ENCODE data around the gene CNTNAP2. TPM values are rescaled to one million over a fixed set of nuclear protein-coding genes. Genes with fewer than 3 reads are reported as not detected.

The CNTNAP2 gene
- total and polyA plus RNA-seq, 9 donors = 8.3 to 18.8 (median 10.4) TPM

DNA sequence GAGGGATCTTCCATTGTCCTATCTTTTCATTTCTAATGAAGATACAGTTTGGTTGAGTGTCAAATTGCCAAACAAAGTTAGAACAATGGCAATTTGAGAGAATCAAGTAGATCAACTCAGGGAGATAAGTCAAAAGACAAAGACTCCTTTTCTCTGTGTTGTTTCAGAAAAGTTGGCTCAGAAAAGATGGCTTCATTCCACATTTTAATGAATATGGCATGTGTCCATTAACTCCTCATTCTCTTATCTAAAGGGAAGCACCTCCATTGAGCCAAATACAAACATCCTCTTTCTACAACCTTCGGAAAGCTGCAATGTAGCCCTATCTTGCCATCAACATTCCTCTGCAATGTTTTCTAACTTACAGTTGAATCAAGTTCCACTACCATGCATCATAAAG is 1535.0 kb downstream of the CNTNAP2 start:
- Histone ChIP-seq H3K9me3 (replicated peaks; ENCODE audit: control insufficient read depth, low read depth, low read length) (no peaks in the 10 kb centered on the region), H3K27ac (ENCODE audit: low read length) (no peak overlapping the region), H3K36me3 (ENCODE audit: control insufficient read depth, insufficient read depth, low read length) (no peaks in the 10 kb centered on the region), H3K4me3 (ENCODE audit: low read length) (no peak overlapping the region), H3K4me1 (ENCODE audit: control insufficient read depth, insufficient read depth, low read length) (no peaks in the 10 kb centered on the region), H3K27me3 (ENCODE audit: control insufficient read depth, insufficient read depth, low read length) (no peaks in the 10 kb centered on the region)
- no peak for DNase-seq
- no CpG with 5 or more reads among the region's 1 CpG for WGBS (ENCODE audit: insufficient coverage)

DNA sequence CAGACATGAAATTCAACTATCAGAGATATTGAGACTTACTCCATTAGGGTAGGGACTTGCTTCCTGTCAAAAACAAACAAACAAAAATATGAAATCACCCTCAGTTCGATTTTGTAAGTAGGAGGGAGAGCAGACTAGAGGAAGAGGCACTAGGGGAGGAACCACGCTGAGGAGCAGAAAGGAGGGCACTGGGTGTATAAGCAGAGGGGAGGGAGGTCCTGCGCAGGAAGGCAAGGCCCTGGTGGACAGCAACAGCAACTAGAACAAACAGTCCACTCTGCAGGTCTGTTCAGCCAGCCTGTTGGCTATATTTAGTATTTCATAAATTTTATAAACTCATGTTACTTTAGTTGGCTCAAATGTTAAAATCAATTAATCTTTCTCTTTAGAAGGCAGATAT is 1536.9 kb downstream of the CNTNAP2 start:
- H3K4me1 ChIP-seq (ENCODE audit: control insufficient read depth, insufficient read depth, low read length) = no peaks in the 10 kb centered on the region
- H3K27ac ChIP-seq (ENCODE audit: low read length) = no peak overlapping the region
- H3K27me3 ChIP-seq (ENCODE audit: control insufficient read depth, insufficient read depth, low read length) = no peaks in the 10 kb centered on the region
- H3K9me3 ChIP-seq (replicated peaks; ENCODE audit: control insufficient read depth, low read depth, low read length) = no peaks in the 10 kb centered on the region
- no peaks in the 10 kb centered on the region for H3K36me3 ChIP-seq (ENCODE audit: control insufficient read depth, insufficient read depth, low read length)
- no peak for DNase-seq
- H3K4me3 ChIP-seq (ENCODE audit: low read length) = no peak overlapping the region
- WGBS (ENCODE audit: insufficient coverage) = 88% methylated on average over 2 of the region's 3 CpGs

DNA sequence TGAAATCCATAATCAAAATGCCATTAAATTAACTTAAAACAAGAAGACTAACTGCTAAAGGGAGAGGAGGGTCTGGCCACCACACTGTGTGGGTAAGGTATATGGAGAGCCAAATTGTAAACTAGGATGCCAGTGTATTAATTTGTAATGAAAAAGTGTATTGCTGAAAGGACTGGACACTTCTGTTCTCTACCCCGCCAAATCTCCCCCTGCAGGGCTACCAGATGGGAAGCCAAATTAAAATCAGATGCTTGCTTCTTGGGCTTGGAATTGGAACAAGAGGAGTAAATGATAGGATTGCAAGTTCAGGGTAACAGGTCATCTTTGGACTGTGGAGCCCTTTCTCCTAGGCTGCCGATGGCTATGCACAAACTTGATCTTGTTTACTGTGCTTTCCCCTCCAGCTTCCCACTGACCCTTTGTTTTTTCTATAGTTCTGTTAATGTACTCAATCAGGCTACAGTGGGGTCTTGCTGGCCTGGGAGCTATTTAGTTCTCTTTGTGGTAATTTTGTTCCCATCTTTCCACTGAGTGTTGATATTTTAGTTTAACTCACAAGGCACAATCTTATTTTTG is 1541.9 kb downstream of the CNTNAP2 start:
- no peaks in the 10 kb centered on the region for H3K9me3 ChIP-seq (replicated peaks; ENCODE audit: control insufficient read depth, low read depth, low read length)
- WGBS (ENCODE audit: insufficient coverage) = no CpG with 5 or more reads among the region's 2 CpGs
- H3K27ac ChIP-seq (ENCODE audit: low read length) = no peak overlapping the region
- H3K4me1 ChIP-seq (ENCODE audit: control insufficient read depth, insufficient read depth, low read length) = no peaks in the 10 kb centered on the region
- no peak overlapping the region for H3K4me3 ChIP-seq (ENCODE audit: low read length)
- peak; percentile 28 for DNase-seq
- no peaks in the 10 kb centered on the region for H3K27me3 ChIP-seq (ENCODE audit: control insufficient read depth, insufficient read depth, low read length)
- H3K36me3 ChIP-seq (ENCODE audit: control insufficient read depth, insufficient read depth, low read length) = no peaks in the 10 kb centered on the region

DNA sequence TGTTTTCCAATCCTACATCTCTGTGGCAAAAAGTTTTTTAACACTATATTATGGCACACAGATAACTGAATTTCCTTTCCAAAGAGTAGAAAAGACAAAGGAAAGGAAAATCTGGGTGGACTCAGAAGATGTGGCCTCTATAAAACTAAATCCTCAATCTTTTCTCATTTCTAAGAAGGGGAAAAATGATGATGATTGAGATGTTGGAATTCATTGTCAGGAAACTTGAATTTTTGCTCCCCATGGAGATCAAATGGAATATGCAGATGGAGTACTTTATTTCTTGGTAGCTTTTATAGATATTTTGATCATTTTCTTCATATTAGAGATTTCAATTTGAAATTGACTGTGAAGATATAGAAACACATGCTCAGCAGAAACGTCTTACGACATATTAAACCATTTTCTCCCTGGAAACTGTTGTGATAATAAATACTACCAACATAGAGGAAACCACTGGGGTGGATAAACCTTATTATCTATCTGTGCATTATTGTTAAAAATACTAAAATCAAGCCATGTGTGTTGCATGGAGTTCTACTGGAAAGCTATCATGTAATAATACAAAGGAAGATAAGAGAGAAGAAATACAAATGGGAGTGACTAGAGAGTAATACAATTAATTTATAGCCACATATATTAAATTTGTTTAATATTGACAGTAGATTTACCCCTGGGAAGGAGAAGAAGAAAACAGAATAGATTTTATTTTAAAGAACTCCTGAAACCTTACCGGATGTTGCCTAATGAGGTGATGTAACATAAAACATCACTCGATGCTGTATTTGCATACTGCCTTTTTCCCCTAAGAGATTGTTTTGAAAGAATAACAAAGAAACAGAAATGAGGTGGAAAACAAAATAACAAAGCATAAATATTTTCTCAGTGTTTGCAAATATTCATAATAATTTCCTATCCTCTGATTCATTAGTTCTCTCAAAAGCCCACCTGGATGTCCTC is 1542.7 kb downstream of the CNTNAP2 start:
- Histone ChIP-seq H3K36me3 (ENCODE audit: control insufficient read depth, insufficient read depth, low read length) (no peaks in the 10 kb centered on the region), H3K27ac (ENCODE audit: low read length) (no peak overlapping the region), H3K4me1 (ENCODE audit: control insufficient read depth, insufficient read depth, low read length) (no peaks in the 10 kb centered on the region), H3K4me3 (ENCODE audit: low read length) (no peak overlapping the region), H3K27me3 (ENCODE audit: control insufficient read depth, insufficient read depth, low read length) (no peaks in the 10 kb centered on the region), H3K9me3 (replicated peaks; ENCODE audit: control insufficient read depth, low read depth, low read length) (no peaks in the 10 kb centered on the region)
- WGBS (ENCODE audit: insufficient coverage) = no CpG with 5 or more reads among the region's 4 CpGs
- DNase-seq = peak; percentile 18

DNA sequence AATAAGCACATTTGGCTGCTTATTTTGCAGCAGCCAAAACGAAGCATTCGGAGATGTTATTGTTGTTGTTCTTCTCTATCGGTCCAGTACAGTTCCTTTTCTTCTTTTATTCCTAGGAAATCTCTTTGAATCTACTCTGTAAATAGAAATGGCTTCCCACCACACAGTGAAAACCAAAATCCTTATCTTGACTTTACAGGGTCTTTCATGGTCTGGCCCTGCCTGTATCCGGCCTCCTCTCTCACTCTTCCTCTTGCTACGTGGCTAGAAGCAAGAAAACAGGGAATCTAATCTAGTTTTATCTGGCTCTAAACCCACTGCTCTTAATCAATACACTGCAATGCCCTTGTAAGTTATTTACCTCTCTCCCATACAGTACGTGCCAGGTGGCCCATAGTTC is 1547.9 kb downstream of the CNTNAP2 start:
- no peaks in the 10 kb centered on the region for H3K4me1 ChIP-seq (ENCODE audit: control insufficient read depth, insufficient read depth, low read length)
- WGBS (ENCODE audit: insufficient coverage) = 61% methylated on average over 2 of the region's 6 CpGs
- no peak overlapping the region for H3K4me3 ChIP-seq (ENCODE audit: low read length)
- H3K9me3 ChIP-seq (replicated peaks; ENCODE audit: control insufficient read depth, low read depth, low read length) = no peaks in the 10 kb centered on the region
- H3K27me3 ChIP-seq (ENCODE audit: control insufficient read depth, insufficient read depth, low read length) = no peaks in the 10 kb centered on the region
- no peak overlapping the region for H3K27ac ChIP-seq (ENCODE audit: low read length)
- no peaks in the 10 kb centered on the region for H3K36me3 ChIP-seq (ENCODE audit: control insufficient read depth, insufficient read depth, low read length)
- no peak for DNase-seq

DNA sequence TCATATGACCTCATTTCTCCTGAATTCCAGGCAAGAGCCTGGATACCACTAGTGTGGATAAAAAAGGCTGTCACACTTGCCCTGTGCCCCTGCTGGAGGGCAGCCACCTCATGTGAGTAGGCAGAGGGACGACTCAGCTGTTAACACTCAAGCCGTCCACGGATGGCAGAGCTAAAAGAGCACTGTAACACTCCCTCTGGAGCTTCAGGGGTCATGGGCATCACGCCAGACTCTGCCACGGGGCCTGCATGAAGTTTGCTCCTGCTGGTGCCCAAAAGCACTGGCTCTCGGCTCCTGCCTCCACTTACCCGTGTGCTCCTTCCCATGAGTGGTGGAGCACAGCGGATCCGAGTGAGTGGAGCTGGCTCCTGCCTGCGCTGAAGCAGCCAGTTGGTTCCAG is 1554.2 kb downstream of the CNTNAP2 start:
- no peaks in the 10 kb centered on the region for H3K36me3 ChIP-seq (ENCODE audit: control insufficient read depth, insufficient read depth, low read length)
- DNase-seq = no peak
- H3K27ac ChIP-seq (ENCODE audit: low read length) = no peak overlapping the region
- no peaks in the 10 kb centered on the region for H3K9me3 ChIP-seq (replicated peaks; ENCODE audit: control insufficient read depth, low read depth, low read length)
- H3K4me3 ChIP-seq (ENCODE audit: low read length) = no peak overlapping the region
- no peaks in the 10 kb centered on the region for H3K27me3 ChIP-seq (ENCODE audit: control insufficient read depth, insufficient read depth, low read length)
- WGBS (ENCODE audit: insufficient coverage) = 87% methylated on average over 10 of the region's 10 CpGs
- H3K4me1 ChIP-seq (ENCODE audit: control insufficient read depth, insufficient read depth, low read length) = no peaks in the 10 kb centered on the region

DNA sequence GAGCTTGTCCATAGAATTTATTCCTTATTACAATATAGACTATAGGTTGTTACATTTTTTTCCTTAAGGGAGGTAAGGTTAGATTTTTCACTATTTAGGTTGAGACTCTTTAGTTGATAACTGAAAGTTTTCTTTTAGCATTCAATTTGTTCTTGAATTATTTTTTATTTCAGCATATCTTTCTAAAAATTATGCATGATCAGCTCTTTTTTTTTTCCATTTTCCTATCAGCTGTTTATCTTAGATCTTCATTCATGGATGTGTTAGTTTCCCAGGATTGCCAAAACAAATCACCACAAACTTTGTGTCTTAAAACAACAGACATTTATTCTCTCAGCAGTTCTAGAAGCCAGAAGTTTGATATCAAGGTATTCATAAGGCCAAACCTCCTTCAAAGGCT is 1558.1 kb downstream of the CNTNAP2 start:
- Histone ChIP-seq H3K9me3 (replicated peaks; ENCODE audit: control insufficient read depth, low read depth, low read length) (no peaks in the 10 kb centered on the region), H3K4me3 (ENCODE audit: low read length) (no peak overlapping the region), H3K27ac (ENCODE audit: low read length) (no peak overlapping the region), H3K36me3 (ENCODE audit: control insufficient read depth, insufficient read depth, low read length) (no peaks in the 10 kb centered on the region), H3K27me3 (ENCODE audit: control insufficient read depth, insufficient read depth, low read length) (no peaks in the 10 kb centered on the region), H3K4me1 (ENCODE audit: control insufficient read depth, insufficient read depth, low read length) (no peaks in the 10 kb centered on the region)
- no peak for DNase-seq

DNA sequence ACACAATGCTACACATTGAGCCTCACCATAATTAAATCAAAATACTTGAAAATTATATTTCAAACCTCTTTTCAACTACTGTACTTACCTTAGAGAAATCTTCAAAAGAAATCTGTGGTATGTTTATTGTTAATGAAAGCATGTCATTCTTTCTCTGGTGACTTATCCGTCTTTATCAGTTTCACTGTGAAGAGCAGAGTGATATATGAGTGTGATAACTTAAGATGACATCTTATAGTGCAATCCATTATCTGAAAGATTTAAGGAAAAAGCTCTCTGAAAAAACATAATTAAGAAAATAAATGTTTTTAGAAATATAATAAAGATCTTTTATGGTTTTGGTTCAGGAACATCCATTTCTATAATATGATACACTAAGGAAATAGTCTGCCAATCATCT is 1562.3 kb downstream of the CNTNAP2 start:
- WGBS (ENCODE audit: insufficient coverage) = no CpG with 5 or more reads among the region's 1 CpG
- Histone ChIP-seq H3K27me3 (ENCODE audit: control insufficient read depth, insufficient read depth, low read length) (no peaks in the 10 kb centered on the region), H3K27ac (ENCODE audit: low read length) (no peak overlapping the region), H3K4me3 (ENCODE audit: low read length) (no peak overlapping the region), H3K4me1 (ENCODE audit: control insufficient read depth, insufficient read depth, low read length) (no peaks in the 10 kb centered on the region), H3K9me3 (replicated peaks; ENCODE audit: control insufficient read depth, low read depth, low read length) (no peaks in the 10 kb centered on the region), H3K36me3 (ENCODE audit: control insufficient read depth, insufficient read depth, low read length) (no peaks in the 10 kb centered on the region)
- DNase-seq = no peak

DNA sequence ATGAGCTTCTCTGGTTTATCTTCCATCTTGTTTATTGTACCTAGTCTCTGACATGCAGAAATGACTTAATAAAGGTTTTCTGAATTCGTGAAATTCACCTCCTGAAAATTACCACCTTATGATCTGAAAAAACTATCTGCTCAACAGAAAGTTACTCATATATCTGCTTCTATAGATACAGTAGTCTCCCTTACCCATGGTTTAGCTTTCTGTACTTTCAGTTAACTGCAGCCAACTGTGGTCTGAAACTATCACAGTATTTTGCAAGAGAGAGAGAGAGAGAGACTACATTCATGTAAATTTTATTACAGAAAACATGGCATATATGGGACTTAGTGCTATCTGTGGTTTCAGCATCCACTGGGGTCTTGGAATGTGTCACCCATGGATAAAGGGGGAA is 1564.9 kb downstream of the CNTNAP2 start:
- no peaks in the 10 kb centered on the region for H3K27me3 ChIP-seq (ENCODE audit: control insufficient read depth, insufficient read depth, low read length)
- no peak overlapping the region for H3K4me3 ChIP-seq (ENCODE audit: low read length)
- no CpG with 5 or more reads among the region's 1 CpG for WGBS (ENCODE audit: insufficient coverage)
- no peak for DNase-seq
- no peaks in the 10 kb centered on the region for H3K9me3 ChIP-seq (replicated peaks; ENCODE audit: control insufficient read depth, low read depth, low read length)
- no peaks in the 10 kb centered on the region for H3K36me3 ChIP-seq (ENCODE audit: control insufficient read depth, insufficient read depth, low read length)
- H3K27ac ChIP-seq (ENCODE audit: low read length) = no peak overlapping the region
- H3K4me1 ChIP-seq (ENCODE audit: control insufficient read depth, insufficient read depth, low read length) = no peaks in the 10 kb centered on the region

DNA sequence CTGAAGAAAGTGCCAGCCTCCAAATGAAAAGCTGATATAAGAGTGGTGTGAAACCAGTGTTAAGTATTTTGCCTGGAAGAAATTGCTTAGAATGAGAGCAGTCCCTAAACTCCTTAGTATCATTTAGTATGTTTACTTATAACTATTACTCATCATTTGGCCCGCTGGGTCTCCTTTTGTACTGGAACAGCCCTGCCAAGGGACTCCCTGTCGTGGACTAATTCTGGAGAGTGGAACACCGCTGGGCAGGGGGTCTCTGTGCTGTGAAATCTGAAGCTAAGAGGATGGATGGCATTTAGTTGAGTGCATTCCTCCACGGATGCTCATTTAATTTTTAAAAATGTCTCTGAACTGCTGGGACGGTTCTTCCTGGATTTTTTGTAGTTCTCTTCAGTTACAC is 1584.1 kb downstream of the CNTNAP2 start:
- H3K4me1 ChIP-seq (ENCODE audit: control insufficient read depth, insufficient read depth, low read length) = no peaks in the 10 kb centered on the region
- H3K36me3 ChIP-seq (ENCODE audit: control insufficient read depth, insufficient read depth, low read length) = no peaks in the 10 kb centered on the region
- DNase-seq = peak; percentile 47
- 31% methylated on average over 2 of the region's 5 CpGs for WGBS (ENCODE audit: insufficient coverage)
- no peak overlapping the region for H3K27ac ChIP-seq (ENCODE audit: low read length)
- no peaks in the 10 kb centered on the region for H3K9me3 ChIP-seq (replicated peaks; ENCODE audit: control insufficient read depth, low read depth, low read length)
- H3K27me3 ChIP-seq (ENCODE audit: control insufficient read depth, insufficient read depth, low read length) = no peaks in the 10 kb centered on the region
- no peak overlapping the region for H3K4me3 ChIP-seq (ENCODE audit: low read length)
